Activated T-cell treated with anti-CD3 and anti-CD28 coated beads for 24 hours (primary cell): Measurements from ENCODE around the gene RIC1.
"Not testable (repeated sequence)": the region's sequence is repeated elsewhere in the genome, so short reads cannot be mapped to it uniquely, and the experiment has no call there.

Experiments
- DNase-seq: peaks from one replicate; pipeline ENCODE4 v3.0.0-alpha.2; 2020; ENCODE audit warnings: low read depth

Gene RIC1

GRCh38 chr9:5671711-5672353, 42.9 kb downstream of the RIC1 start:
- no peak for DNase-seq

DNA sequence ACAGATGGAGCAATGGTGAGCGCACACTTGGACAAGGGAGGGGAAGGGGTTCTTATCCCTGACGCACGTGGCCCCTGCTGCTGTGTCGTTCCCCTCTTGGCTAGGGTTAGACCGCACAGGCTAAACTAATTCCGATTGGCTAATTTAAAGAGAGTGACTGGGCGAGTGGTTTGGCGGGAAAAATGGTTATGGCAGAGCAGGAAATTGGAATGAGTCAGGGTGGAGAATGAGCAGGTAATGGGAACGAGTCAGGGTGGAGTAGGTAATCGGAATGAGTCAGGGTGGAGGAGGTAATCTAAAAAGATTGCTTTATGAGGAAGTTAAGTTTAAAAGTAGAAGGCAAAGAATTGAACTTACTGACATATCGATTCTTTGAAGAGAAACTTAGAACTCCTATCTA, 46.1 kb downstream of the RIC1 start:
- not testable (repeated sequence) for DNase-seq

DNA sequence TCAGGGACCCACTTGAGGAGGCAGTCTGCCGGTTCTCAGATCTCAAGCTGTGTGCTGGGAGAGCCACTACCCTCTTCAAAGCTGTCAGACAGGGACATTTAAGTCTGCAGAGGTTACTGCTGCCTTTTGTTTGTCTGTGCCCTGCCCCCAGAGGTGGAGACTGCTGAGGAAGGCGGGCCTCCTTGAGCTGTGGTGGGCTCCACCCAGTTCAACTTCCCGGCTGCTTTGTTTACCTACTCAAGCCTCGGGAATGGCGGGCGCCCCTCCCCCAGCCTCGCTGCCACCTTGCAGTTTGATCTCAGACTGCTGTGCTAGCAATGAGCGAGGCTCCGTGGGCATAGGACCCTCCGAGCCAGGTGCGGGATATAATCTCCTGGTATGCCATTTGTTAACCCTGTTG, 54.7 kb downstream of the RIC1 start:
- not testable (repeated sequence) for DNase-seq

DNA sequence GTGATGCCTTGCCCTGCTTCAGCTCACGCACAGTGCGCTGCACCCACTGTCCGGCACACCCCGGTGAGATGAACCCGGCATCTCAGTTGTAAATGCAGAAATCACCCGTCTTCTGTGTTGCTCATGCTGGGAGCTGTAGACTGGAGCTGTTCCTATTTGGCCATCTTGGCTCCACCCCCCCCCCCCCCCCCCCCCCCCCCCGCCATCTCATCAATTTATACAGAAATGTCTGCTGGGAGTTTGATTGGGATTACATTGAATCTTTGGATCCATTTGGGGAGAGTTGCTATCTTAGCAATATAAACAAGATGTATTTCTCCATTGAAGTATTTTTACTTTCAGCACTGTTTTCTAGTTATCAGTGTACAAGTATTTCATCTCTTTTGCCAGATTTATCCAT, 55.2 kb downstream of the RIC1 start:
- no peak for DNase-seq

DNA sequence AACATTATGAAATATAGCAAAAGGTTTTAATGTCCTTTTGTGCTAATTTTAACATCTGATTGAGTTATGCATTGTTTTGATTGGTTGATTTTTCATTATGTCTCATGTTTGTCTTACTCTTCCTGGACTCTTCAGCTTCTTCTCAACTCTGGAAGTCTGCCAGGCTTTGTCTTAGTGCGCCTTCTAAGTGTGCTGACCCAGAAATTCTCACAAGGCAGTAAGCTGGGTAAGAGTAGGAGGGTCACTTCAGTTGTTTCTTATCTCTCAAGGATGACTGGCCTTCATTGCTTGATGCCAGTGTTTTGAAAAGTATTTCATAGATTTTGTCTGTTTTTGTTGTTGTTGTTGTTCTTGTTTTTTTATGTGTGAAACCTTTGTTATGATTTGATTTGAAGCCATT, 59.2 kb downstream of the RIC1 start:
- no peak for DNase-seq

DNA sequence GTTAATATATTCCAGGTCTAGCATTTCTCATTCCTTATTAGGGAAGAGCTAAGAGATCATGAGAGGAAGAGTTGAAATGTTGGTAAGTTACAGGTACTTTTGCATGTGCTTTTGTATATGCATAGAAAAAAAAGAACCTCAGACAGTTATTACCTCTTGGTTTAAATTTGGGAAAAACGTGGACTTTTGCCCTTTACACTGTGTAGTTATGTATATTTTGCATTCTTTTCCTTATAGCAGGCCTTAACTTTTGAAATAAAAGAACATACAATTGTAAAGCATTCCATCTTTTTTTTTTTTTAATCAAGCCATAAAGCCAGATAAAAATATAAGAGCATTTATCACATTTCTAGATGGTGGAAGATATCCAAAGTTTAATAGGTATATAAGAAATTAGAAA, 61.4 kb downstream of the RIC1 start:
- DNase-seq = no peak

DNA sequence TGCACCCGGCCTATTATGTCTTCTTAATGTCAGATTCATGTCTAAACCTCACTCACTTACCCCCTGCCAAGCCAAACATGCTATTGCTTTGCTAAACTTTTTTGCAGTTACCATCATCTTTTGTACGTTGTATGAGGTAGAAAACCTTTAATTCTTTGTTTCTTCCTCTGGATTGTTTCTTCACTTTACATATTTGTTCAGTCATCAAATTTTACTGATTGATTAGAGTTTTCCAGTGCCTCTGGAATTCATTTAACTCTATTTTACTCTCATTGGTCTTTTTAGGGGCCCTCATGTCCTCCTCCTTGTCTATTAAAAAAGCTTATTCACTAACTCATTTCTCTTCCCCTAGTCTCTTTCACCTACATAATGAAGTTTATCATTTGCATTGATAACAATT, 67.0 kb downstream of the RIC1 start:
- DNase-seq = no peak

DNA sequence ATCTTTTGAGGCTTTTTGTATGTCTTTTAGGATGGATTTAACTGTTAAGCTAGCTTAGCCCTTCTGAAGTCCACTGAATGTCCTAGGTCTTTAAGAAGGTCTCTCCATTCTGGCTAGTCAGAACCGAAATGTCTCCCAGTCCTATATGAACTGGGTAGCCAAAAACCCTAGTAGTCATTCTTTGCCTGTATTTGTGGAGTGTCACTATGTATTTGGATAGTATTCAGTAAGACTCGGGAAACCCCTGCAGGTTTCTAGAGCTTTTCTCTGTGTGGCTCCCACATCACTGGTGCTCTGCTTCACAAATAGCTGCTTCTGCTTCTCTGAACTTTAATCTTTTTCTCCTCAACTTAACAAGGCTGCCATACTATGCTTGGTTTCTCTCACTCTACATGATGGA, 68.0 kb downstream of the RIC1 start:
- DNase-seq = no peak

- DNase-seq = no peak
These were observed 69.1 kb downstream of the RIC1 start for GRCh38 chr9:5698004-5698403.

GRCh38 chr9:5698810-5699556, 70.1 kb downstream of the RIC1 start:
- no peak for DNase-seq

- DNase-seq = no peak
These were observed 79.5 kb downstream of the RIC1 start for GRCh38 chr9:5708414-5708813.

- no peak for DNase-seq
These were observed 83.9 kb downstream of the RIC1 start for GRCh38 chr9:5712651-5713390.

DNA sequence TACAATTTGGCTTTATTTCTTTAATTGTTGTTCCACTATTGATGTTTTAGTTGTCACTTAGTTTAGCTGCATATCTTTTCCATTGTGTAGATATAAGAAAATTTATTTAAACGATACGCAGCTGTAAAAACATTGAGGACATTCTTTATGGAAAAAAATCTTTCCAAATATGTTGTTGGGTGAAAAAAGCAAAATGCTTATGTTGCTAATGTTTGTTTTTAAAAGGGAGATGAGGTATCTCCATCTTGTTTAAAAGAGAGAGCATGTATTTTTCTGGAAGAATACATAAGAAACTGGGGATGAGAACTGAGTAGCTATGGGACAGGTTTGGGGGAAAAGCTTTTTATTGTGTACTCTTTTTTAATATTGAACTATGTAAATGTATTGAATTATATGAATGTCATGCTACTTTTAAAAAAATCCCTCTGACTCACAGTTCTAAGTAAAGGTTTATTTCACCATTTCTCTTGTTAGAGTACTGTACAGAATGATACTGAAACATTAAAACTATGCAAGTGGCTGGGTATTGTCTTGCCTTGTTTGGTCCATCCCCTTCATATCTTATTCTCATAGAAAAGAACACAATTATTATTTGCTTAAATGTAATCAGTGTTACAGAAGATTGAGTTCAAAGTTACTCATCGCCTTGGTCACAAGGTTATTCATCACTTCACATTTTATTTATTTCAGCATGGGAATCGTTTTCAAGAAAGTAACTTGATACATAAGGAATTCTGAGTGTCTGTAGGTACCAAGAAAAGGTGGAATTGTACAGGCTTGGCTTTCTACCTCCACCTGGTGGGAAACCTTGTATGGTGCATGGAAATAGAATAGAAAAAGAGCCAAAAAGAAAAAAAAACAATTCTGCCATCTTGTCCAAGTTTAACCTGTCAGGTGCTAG, 85.8 kb downstream of the RIC1 start:
- no peak for DNase-seq

DNA sequence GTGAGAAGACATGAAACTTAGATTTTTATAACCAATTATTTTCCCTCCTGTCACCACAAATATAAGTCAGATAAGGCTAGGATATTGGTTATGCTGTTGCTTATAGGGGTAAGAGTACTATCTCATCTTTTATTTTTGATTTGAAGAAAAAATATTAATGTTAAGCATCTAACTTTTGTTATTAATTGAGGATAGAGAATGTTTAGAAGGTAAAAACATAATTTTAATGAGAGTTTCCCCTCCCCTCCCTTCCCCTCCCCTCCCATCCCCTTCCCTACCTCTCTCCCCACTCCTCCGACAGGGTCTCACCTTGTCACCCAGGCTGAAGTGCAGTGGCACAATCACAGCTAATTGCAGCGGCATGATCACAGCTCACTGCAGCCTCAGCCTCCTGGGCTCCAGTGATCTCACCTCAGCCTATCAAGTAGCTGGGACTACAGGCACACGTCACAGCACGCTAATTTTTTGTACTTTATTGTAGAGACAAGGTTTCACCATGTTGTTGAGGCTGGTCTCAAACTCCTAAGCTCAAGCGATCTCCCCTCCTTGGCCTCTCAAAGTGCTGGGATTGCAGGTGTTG, 86.7 kb downstream of the RIC1 start:
- DNase-seq = no peak

DNA sequence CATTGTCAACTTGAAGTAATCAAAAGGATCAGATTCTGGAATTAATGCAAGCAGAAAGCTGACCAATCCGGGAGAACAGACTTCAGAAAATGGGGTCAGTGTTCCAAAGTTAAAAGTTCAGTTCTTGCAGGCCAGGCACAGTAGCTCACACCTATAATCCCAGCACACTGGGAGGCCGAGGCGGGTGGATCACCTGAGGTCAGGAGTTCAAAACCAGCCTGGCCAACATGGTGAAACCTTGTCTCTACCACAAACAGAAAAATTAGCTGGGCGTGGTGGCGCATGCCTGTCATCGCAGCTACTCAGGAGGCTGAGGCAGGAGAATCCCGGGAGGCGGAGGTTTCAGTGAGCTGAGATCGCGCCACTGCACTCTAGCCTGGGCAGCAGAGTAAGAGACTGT, 88.5 kb downstream of the RIC1 start:
- not testable (repeated sequence) for DNase-seq

DNA sequence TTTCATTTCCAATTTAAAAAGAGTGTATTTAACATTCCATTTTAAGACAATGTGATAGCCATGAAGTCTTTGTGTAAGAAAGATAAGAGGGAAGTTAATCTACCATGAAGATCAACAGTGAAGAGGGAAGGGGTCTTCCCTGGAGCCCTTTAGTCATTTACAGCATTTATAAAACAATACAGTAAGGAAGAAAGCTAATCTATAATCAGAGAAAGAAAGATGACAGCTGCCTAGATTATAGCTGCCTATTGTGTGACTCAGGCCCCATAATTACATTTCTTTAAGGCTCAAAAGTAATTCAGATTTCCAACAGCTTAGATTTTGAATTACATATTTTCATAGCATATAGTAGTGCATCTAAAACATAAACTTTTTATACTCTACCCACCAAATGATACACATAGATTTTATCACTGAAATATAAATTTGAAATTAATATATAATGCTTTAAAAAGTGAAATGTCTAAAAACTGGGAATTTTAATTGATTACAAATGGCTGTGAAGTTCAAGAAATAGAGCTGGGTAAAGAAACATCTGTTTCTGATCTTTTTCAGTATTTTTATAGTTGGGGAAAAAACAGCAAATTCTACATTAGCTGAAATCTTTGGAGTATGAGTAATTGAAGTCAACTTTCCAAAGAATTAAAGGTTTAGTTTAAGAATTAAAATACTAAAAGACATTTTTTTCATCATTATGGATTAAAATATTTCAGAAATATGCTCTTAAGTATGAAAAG, 89.6 kb downstream of the RIC1 start:
- DNase-seq = no peak

GRCh38 chr9:5719100-5719926, 90.4 kb downstream of the RIC1 start:
- no peak for DNase-seq

GRCh38 chr9:5720151-5720550, 91.2 kb downstream of the RIC1 start:
- DNase-seq = no peak

DNA sequence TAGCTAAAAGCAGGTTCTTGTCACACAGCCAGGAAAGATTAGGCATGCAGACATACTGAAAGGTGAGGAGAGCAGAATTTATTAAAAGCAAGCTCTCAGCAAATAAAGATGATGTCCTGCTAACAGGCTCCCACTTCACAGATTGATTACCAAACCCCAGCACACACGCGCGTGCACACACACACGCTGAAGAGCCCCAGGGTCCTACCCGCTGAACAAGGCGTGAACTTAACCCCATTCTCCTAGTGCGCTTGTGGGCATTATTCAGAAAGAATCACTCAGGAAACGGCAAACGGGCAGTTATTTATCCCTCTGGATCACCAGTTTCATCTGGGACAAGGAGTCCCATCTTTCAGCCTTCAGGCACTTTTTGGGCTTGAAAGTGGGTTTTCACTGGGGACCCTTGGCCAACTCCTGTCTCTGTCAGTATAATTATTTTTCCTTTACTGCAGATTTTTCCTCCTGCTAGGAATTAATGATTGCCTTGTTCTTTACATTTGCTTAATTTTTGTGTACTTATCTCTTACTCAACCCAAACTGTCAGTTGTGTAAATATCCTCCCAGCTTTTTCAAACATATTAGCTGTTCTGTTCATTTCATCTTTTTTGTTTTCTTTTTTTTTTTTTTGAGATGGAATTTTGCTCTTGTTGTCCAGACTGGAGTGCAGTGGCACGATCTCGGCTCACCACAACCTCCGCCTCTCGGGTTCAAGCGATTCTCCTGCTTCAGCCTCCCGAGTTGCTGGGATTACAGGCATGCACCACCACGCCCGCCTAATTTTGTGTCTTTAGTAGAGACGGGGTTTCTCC, 92.6 kb downstream of the RIC1 start:
- DNase-seq = no peak
